ENCODE data around the gene ZNF132.

DNA sequence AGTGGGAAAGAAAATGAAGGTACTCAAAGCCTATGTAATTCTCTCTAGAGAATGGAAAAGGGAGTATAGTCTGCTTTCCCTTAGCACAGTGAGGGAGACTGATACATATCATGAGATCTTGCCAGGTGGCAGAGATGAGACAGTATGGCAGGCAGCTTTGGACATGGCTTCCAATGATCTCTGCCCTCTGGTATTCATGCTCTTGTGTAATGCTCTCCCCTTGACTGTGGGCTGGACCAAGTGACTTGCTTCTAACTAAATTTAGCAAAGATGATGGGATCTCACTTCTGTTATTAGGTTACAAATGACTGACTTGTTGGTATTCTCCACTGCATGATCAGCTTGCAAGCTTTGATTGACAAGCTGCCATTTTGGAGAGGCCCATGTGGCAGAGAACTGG, 10.2 kb downstream of the ZNF132 start:
- TF ChIP-seq, protein P1, sequence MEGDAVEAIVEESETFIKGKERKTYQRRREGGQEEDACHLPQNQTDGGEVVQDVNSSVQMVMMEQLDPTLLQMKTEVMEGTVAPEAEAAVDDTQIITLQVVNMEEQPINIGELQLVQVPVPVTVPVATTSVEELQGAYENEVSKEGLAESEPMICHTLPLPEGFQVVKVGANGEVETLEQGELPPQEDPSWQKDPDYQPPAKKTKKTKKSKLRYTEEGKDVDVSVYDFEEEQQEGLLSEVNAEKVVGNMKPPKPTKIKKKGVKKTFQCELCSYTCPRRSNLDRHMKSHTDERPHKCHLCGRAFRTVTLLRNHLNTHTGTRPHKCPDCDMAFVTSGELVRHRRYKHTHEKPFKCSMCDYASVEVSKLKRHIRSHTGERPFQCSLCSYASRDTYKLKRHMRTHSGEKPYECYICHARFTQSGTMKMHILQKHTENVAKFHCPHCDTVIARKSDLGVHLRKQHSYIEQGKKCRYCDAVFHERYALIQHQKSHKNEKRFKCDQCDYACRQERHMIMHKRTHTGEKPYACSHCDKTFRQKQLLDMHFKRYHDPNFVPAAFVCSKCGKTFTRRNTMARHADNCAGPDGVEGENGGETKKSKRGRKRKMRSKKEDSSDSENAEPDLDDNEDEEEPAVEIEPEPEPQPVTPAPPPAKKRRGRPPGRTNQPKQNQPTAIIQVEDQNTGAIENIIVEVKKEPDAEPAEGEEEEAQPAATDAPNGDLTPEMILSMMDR (IDR thresholded peaks at IDR 0.05) = no peak
- TF ChIP-seq POLR2A (IDR thresholded peaks at IDR 0.05) = no peak

All from body of pancreas (tissue), 4 donors.